ENCODE results near the gene MRGPRF.

- TF ChIP-seq, protein P1, sequence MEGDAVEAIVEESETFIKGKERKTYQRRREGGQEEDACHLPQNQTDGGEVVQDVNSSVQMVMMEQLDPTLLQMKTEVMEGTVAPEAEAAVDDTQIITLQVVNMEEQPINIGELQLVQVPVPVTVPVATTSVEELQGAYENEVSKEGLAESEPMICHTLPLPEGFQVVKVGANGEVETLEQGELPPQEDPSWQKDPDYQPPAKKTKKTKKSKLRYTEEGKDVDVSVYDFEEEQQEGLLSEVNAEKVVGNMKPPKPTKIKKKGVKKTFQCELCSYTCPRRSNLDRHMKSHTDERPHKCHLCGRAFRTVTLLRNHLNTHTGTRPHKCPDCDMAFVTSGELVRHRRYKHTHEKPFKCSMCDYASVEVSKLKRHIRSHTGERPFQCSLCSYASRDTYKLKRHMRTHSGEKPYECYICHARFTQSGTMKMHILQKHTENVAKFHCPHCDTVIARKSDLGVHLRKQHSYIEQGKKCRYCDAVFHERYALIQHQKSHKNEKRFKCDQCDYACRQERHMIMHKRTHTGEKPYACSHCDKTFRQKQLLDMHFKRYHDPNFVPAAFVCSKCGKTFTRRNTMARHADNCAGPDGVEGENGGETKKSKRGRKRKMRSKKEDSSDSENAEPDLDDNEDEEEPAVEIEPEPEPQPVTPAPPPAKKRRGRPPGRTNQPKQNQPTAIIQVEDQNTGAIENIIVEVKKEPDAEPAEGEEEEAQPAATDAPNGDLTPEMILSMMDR (IDR thresholded peaks at IDR 0.05) = no peak
- no peak for TF ChIP-seq POLR2A (IDR thresholded peaks at IDR 0.05)
Measured at GRCh38 chr11:68990995-68991780, 21.9 kb downstream of the MRGPRF start.
